Endometrium (tissue), 2 donors: ENCODE results near the gene GPC5.
"Not testable (repeated sequence)": the region's sequence is repeated elsewhere in the genome, so short reads cannot be mapped to it uniquely, and the experiment has no call there.

Experiments used
- FAIRE-seq: peaks from 2 replicates; lab custom pipeline; 2012; peaks lifted over from hg19 to GRCh38; lab: Jason Lieb, UNC
- donor health status: control.
- donor health status: control.

GPC5 gene

DNA sequence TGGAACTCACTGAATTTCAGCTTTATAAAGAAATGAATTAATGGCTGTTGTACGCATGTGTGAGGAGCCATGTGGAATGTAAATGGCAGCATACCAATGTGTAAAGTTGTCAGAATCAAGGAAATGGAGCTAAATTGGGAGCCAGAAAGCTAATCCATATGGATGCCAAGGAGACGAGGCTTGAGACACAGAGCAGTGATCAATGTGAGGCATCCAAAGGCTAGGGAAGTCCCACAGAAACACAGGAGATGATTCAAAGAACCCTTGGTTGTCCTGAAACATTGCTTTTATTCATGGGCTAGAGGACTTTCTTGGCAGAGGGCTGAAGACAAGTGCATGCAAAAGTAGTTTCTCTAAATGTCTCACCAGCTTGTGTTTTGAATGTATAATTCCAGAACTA lies 1271.7 kb downstream of the GPC5 start:
- FAIRE-seq: no peak

DNA sequence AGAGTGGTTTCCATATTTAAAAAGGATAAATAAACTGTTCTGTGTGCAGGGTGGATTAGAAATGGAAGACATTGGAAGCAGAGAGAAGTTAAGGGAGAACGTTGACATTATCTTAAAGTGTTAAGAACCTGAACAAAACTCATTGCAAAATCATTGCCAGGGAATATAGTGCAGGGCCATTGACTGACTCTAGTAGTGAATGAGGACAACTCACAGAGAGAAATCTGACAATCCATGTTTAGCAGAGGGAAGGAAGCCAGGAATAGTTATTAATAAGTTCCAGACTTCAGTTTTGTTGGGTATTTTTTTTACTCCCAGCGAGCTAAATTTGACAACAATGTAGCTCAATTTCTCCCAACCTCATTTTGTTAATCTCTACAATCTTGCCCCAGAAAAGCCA lies 1273.4 kb downstream of the GPC5 start:
- FAIRE-seq: no peak

DNA sequence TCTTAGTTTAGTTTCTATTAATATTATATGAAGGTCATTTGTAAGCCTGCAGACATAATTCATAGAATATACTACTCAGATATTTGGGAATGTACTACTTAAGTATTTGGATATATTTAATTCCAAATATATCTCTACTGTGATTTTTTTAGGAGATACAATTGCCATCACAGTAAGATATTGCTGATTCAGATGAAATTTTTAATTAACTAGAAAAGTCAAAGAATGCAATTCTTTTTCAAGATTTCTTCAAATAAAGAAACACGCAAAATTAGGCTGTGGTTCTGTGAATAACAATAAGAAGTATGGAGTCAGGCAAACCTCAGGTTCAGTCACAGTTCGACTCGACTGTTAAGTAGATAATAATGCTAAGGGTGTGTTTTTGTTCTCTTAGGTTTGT lies 1277.8 kb downstream of the GPC5 start:
- no peak for FAIRE-seq

DNA sequence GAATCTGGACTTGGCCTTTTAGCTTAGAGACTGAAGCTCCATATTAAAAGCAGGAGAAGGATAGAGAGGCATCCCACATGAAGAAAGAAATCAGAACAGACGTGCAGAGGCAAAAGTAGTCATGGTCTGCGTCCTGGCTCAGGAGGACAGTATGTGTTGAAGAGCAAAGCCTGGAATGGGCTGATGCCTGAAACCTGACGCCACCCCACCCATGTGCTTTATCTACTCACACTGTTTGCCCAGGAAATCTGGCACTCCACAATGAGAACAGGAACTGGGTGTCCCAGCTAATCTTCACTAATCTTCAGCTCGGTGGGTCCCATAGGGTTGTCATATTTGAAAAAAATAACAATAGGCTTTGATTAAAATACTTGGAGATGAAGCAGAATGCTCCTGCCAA lies 1279.2 kb downstream of the GPC5 start:
- no peak for FAIRE-seq

DNA sequence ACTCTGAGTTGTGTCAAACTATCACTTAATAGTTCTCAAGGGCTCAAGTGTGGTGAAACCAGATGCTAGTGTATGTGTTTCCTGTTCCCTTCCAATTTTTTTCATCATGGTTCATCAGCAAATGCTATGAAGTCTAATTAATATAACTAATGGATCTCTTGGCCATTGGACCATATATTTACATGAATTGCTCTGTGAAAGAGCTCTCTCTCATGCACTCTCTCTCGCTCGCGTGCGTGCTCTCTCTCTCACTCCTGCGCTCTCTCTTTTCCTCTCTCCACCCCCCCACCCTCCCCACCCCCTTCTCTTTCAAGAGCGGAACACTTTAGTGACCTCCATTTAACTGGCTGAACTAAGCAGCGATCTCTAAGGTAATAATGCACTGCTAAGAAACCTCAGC lies 1281.2 kb downstream of the GPC5 start:
- FAIRE-seq: no peak

DNA sequence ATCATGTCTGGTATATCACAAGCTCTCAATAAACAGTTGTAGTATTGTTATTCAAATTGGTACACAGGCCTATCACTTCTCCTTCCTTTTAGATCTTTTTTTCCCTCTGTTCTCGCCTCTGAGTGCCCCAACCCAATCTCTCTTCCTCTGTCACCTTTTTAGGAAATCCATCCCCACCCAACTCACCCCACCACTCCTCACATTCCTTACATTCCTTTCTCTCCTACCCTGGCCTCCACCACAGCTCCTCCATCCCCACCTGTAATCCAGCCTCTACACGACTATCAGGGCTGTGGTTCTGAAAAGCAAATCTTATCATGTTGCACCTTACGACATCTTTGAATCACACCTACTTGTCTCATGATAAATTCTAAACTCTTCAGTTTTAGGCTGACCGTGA lies 1282.8 kb downstream of the GPC5 start:
- FAIRE-seq: no peak

DNA sequence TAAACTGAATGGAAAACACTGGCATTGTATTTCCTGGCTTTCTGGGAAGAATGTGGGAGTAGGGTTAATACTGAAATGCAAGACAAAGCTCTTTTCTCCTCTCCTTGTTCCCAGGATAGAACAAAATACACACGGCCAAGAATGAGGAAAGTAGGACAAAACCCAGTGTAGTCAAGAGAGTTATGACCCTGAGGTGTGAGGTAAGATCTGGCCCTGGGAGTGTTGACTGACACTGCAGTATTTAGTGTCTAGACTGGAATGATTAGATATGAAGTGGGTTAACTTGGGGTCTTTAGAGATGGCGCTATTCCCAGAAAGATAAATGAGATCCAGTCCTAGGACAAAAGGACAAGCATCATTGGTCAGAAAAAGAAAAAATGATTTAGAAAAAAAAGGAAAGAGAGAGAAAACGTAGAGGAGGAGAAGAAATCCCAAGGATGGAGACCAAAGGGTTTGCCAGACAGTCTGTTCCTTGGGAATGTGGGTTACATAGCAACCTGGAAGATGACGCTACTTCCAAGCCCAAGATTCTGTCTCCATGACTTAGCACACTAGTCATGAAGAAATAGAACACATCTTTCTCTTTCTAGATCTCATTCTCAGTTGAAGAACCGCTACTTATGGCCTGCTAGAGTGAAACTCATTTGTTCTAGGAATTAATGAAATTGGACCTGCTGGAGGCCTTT lies 1284.6 kb downstream of the GPC5 start:
- no peak for FAIRE-seq

DNA sequence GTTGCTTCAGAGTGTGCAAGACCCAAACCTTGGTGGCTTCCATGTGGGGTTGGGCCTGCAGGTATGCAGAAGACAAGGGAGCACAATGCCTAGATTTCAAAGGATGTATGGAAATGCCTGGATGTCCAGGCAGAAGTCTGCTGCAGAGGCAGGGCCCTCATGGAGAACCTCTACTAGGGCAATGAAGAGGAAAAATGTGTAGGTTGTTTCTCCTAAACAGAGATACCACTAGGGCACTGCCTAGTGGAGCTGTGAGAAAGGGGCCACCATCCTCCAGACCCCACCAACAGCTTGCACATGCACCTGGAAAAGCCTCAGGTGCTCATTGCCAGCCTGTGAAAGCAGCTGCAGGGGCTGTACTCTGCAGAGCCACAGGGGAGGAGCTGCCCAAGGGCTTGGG lies 1295.6 kb downstream of the GPC5 start:
- no peak for FAIRE-seq

DNA sequence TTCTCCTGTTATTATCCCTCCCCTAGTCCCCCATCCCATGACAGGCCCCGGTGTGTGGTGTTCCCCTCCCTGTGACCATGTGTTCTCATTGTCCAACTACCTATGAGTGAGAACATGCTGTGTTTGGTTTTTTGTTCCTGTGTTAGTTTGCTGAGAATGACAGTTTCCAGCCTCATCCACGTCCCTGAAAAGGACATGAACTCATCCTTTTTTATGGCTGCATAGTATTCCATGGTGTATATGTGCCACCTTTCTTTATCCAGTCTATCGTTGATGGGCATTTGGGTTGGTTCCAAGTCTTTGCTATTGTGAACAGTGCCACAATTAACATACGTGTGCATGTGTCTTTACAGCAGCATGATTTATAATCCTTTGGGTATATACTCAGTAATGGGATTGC lies 1297.4 kb downstream of the GPC5 start:
- not testable (repeated sequence) for FAIRE-seq

DNA sequence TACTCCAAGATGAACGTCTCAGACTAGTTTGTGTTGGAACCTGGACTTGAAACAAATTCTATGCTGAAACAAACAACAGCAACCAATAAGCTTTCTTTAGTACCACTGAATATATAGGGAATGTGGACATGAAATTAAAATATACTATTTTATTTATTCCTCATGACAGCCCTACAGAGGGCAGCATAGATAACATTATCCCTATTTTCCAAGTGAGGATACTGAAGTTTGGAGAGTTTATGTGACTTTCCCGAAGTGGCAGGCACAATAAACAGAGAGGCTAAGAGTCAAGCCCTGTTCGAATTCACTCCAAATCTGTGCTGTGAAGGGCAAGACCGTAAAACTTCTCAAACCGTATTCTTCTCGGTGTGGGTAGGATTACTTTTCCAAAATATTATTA lies 1318.3 kb downstream of the GPC5 start:
- FAIRE-seq: no peak

DNA sequence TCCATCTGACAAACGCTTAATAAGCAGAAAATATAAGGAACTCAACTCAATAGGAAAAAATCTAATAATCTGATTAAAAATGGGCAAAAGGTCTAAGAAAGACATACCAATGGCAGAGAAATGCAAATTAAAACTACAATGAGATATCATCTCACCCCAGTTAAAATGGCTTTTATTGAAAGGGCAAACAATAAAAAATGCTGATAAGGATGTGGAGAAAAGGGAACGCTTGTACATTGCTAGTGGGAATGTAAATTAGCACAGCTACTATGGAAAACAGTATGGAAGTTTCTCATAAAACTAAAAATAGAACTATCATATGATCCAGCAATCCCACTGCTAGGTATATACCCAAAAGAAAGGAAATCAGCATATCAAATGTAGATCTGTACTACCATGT lies 1319.4 kb downstream of the GPC5 start:
- FAIRE-seq: no peak

DNA sequence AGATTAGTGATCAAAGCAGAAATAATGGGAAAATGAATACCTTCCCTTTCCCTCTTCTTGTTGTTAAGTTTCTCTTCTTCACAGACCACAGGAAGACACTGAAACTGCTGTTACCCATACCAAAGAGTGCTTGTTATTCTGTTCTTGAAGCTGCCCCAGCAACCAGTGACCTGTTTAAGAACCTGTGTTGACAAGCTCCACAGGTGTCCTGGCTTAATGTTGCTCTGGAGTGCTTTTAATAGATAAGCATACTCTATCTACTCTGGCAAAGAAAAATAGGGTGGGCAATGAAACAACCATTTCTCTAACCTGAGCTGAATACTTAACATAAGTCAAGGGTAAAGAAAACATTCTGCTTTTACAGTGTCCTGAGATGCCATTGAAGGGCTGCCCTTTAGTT lies 1321.4 kb downstream of the GPC5 start:
- FAIRE-seq: no peak

DNA sequence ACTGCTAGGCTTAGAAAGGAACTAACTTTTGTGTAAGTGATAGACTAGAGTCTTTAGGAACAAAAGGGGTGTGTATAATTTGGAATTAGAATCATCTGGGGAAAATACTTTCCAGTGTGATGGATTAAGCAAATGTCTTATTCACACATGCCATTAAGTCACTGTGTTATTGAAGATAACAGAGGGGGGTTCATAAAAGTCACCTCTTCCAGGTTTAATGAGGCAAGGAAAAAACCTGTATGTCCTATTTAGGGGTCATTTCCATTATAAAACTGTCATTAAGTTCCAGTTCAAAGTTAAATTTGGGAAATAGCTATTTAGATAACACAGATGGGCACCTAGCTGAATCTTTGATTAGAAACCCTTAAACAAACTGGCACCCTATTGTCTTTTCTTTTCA lies 1323.2 kb downstream of the GPC5 start:
- FAIRE-seq: no peak

DNA sequence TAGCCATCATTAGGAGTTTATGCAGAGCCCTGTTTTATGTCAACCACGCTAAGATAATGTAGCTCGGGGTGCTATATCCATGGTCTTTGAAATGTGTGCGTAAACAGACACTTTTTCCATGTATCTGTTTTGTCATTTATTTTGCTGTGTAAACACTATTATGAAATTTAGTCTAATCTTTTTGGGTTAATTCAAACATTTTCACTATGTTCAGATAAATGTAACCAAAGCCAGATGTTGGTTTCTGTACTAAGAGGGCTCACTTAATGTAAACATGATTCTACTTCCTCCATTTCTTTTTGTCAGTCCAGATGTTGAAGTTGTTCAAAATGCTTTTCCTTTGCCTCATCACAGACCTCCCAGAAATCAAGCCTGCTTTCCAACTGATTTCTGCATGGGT lies 1328.7 kb downstream of the GPC5 start:
- peak; percentile 93 for FAIRE-seq

DNA sequence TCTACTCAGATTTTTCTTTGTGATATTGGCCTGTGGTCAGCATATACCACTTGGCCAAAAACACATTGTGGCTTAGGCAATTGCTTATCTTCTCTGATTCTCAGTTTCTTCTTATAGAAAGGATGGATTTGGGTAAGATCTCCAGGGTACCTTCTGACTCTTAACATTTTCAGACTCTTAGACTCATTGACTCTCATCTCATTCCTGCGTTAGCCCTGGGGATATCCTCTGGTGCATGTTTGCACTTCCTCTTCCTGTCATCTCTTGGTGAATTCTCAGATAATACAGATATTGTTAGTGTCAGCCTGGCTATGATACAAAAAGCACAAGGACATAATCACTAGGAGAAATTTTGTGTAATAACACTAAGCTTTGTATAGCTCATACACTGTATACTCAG lies 1335.6 kb downstream of the GPC5 start:
- FAIRE-seq: no peak

DNA sequence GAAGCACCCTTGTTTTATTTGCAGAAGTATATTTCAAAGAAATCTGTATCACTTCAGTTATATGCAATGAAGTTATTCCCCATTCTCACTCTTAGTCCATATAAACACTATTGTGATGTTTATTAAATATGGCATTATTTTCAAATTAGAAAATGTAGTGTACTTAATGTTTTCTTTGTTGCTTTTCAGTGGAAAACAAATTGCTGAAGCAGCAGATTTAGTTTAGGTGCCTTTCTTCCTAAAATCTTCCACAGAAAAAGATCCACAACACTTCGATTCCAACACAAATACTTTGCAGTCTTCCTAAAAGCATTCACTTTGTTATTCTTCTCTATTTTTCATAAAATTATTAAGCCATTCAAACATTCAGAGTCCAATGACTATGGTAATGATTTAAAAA lies 1336.1 kb downstream of the GPC5 start:
- no peak for FAIRE-seq

DNA sequence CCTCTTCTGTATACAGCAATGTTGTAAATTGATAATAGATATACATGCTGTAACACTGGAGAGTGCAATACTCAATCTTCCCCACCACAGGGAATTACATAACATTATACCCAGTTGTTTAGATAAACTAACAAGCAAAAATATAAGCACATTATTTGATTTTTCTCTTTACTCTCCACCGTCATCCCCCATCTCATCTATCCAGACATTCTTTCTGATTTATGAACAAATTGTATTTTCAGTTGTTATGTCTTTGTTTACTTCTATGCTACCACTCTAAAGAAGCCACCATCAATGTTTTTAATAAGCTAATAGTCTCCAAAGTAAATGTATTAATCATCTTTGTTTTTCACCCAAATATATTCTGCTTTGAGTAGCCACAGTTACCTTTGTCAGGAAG lies 1337.5 kb downstream of the GPC5 start:
- FAIRE-seq: no peak

DNA sequence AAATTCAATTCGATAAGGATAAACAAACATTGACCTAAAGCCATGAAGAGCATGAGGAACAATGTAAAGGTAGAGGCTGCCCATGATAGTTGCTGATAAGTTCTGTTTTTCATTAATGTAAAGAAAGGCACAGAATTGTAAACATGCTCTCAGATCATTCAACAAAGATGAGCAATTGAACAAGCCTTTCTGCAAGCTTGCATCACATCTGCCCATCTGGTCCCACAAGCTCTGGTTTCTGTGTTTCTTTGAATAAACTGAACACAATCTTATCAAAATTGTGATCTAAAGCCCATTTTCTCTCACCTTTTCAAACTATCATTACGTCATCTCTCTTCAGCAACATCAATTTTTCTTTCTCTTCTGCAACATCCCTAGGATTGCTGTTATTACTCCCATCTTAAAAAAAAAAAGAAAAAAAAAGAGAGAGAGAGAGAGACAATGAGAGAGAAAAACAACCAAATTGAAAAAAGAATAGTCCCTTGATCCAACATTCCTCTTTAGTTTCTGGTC lies 1340.9 kb downstream of the GPC5 start:
- FAIRE-seq: no peak

DNA sequence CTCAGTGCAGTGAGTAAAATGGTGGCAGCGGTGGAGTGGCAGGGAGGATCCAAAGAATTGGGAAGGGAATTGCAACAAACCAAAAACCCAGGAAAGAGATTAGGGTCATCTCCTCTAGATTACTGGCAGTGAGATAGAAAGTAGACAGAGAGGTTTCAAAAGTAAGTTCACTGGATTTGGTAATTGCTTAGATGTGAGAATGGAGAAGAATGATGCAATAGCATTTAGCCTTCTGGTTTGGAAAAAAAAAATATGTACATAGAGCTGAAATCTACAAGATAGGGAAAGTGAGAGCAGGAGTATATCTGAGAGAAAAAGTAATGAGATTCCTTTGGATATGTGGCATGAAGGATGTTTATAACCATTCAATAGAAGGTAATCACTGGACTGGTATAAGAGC lies 1345.6 kb downstream of the GPC5 start:
- FAIRE-seq: no peak

DNA sequence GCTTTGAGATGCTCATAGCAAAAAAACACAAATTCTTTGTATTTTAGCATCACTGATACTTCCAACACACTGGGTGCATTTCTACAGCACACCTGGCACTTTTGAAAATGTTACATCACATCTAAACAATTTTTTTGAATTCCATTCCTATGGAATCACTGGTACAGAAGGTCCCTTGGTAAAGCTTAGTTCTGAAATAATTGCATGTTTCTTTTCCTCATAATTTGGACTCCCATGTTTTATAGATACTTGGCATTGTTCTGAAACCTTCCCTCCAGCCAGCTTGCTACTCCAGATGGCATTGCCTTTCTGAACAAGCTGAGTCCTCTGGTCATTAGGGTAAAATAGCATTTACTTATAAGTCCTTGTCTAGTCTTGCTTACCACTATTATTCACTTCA lies 1346.8 kb downstream of the GPC5 start:
- FAIRE-seq: no peak

DNA sequence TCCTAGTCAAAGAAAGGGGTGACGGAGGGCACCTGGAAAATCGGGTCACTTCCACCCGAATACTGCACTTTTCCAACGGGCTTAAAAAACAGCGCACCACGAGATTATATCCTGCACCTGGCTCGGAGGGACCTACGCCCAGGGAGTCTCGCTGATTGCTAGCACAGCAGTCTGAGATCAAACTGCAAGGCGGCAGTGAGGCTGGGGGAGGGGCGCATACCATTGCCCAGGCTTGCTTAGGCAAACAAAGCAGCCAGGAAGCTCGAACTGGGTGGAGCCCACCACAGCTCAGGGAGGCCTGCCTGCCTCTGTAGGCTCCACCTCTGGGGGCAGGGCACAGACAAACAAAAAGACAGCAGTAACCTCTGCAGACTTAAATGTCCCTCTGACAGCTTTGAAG lies 1354.3 kb downstream of the GPC5 start:
- FAIRE-seq: not testable (repeated sequence)

DNA sequence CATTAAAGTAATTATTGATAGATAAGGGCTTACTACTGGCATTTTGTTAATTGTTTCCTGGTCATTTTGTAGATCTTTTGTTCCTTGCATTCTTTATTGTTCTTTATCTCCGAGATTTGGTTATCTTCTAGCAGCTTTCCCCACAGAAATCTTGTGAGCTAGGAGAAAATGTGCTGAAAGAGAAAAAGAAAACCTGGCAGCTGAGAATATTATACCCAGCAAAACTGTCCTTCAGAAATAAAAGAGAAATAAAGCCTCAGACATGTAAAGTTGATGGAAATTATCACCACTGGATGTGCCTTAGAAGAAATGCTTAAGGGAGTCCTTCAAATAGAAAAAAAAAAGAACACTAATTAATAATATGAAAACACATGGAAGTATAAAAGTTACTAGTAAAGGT lies 1363.3 kb downstream of the GPC5 start:
- no peak for FAIRE-seq

DNA sequence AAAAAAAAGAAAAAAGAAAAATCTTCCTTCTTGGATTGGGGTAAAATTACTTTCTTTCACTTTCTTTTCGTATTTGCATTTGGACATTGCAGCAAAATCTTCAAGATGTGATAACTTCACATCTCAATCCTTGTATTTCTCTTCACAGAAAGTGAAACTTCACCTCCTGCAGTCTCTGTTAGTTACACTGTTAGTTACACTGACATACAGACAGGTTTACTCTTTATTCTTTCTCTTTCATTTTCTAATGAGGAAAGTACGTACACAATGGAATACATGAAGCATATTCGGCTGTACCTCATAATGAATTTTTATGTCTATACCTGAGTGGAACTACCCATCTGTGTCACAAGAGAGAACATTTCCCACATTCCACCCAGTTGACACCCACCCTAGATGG lies 1369.0 kb downstream of the GPC5 start:
- FAIRE-seq: no peak

DNA sequence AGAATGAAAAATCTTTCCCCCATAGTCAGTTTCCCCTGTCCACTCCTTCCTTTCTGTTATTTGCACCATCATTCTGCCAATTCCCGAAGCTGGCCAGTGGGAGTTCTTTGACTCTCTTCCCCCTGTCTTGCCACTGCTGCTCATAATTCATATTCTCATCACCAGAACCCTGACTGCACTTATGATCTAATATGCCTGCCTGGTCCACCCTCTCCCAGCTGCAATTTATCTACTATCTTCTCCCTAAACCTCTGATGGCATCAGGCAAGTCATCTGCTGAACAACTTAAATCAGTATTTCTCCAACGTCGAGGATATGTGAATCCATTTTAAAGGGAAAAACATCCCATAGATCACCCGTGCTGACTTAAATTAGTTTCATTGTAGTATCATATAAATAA lies 1370.2 kb downstream of the GPC5 start:
- FAIRE-seq: no peak

DNA sequence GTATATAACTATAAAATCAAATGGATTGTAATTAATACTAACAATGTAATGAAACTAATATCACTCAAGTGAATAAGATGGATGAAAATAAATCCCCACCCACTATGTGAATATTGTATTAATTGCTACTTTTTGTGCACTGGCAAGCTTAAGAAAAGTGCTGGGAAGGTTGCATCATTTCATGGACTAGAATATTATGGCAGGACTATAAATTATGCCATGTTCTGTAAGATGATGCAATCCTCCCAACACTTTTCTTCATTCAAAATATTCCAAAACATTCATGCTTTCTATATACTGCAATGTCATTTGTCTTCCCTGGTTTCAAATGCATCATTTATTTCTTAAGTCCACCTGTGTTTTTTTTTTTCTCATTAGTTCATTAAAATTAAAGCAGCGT lies 1370.6 kb downstream of the GPC5 start:
- no peak for FAIRE-seq
